NCI-H460 (cell line): ENCODE measurements around the gene ARL5B. TPM values are rescaled to one million over a fixed set of nuclear protein-coding genes. Genes with fewer than 3 reads are reported as not detected.
A peak's percentile ranks its signal among the peaks of the same experiment; 100 is the strongest.

Source experiments
- DNase-seq: peaks from one replicate; pipeline ENCODE4 v3.0.0-alpha.2; 2016; ENCODE audit warnings: low read depth; ENCODE audit errors: extremely low read depth
- total RNA-seq: library from RNA; depleted of rRNA; stranded (reverse); fragments of >200 nt; shearing (Covaris generic); gene quantifications from 2 replicates; pipeline ENCODE4 v1.2.3, GENCODE V29; 2014

The ARL5B gene
- total RNA-seq, 1 experiment from 2014 or later, result 20.4 TPM

DNA sequence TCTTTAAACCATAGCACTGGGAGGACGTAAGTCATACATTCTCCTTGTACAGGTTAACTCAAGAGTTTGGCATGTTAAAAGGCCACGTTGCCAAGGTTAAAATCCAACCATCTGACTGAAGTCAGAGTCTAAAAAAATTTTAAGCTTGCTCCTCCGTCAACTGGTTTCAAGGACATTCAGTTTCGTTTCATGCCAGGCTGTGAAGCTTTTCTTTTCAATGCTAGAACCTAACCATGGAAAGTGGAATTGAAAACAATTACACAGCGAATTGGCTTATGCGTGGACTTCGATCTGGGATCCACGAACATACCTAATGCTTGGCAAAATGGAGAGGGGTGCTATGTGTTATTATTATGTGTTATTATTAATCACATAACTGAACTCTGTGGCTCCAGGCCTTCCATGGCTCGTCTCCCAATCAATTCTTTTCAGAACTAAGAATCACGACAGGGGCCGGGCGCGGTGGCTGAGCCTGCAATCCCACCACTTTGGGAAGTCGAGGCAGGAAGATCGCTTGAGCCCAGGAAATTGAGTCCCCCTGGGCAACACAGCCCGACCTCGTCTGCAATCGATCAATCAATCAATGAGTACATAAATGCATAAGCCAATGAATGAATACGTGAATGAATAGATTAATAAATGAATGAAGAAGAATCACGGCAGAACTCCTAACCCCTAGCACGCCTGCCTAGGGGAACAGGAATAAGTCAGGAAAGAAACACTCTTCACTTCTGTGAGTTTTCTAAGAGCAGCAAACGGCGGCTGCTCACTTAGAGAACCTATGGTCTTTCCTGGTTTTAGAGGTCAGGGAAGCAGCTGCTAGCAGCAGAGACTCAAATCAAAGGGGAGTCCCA, 733 bp upstream of the ARL5B start:
- no peak for DNase-seq

GRCh38 chr10:18659819-18660535, 746 bp downstream of the ARL5B start:
- no peak for DNase-seq

- no peak for DNase-seq
These were observed 1.7 kb downstream of the ARL5B start for GRCh38 chr10:18660816-18661431.

GRCh38 chr10:18664841-18665478, 5.7 kb downstream of the ARL5B start:
- DNase-seq, result no peak

- no peak for DNase-seq
These were observed 6.8 kb downstream of the ARL5B start for GRCh38 chr10:18665815-18666558.

DNA sequence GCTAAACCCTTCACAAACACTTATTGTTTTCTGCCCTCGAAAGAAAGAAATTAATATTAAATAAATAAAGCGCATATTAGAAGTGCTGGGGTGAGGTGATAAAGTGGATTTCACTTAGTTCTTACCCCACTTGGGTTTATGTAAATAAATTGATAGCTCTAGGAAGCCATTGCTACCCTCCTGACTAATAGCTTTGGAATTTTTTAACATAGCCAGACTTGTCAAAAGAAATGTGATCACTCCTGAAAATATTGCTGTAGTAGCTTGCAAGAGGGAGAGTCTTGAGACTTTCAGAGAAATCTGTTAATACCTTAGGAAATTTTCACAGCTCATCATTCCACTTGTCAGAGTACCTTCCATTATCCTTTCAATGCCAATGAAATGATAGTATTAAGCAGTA, 7.6 kb downstream of the ARL5B start:
- peak; percentile 37 for DNase-seq

GRCh38 chr10:18668026-18668425, 8.8 kb downstream of the ARL5B start:
- DNase-seq, result no peak

GRCh38 chr10:18675086-18675801, 16.0 kb downstream of the ARL5B start:
- DNase-seq, result no peak

DNA sequence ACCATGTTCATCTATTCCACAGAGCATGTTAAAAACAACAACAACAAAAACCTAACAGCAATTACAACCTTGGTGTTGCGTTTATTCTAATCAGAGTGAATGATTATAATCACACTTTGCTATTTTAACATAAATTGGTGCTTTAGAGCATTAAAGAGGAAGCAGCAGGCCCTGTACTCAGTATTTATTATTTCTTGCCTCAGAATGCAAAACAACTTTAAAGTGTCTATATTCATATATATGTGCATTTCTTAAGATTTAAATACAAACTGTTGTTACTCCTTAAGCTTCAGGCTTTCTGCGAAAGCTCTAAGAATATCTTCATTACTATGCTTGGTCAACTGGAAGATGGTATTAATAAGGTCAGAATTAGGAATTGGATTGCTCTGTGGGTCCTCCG, 21.5 kb downstream of the ARL5B start:
- DNase-seq, result no peak

- no peak for DNase-seq
These were observed 22.1 kb downstream of the ARL5B start for GRCh38 chr10:18681366-18681765.

DNA sequence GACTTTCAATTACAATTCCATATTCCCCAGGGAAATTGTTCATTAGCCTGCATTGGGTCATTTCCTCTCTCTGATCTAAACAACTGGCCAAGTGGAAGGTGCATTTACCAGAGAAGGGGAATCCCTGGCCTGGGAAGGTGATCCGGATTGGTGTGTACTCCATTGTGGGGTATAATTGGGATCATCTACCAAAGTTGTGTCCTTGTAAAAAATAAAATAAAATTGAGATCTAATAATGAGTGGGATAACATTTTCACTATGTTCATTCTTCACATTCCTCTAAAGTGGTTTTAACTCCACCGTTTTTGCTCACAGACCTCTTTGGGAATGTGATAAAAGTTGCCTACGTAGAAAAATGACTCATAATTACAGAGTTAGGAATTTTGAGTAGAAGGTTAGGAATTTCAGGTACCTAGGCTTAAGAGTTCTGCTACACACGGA, 22.8 kb downstream of the ARL5B start:
- no peak for DNase-seq

DNA sequence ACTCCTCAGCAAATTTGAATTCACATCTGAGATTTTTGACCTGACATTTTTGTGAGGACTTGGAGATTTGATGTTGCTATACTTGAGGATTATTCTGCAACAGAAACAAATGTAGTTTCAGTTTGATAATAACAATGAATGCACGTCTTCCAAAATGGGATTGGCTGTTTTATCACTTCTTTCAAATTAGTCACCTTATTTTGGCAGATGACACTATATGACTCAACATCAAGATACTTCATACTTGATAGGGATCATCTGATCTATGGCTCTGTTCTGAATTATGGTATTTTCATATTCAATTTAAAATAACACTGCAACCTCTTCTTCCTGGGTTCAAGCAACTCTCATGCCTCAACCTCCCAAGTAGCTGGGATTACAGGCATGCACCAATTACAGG, 24.2 kb downstream of the ARL5B start:
- DNase-seq, result no peak

GRCh38 chr10:18684416-18684815, 25.2 kb downstream of the ARL5B start:
- no peak for DNase-seq

DNA sequence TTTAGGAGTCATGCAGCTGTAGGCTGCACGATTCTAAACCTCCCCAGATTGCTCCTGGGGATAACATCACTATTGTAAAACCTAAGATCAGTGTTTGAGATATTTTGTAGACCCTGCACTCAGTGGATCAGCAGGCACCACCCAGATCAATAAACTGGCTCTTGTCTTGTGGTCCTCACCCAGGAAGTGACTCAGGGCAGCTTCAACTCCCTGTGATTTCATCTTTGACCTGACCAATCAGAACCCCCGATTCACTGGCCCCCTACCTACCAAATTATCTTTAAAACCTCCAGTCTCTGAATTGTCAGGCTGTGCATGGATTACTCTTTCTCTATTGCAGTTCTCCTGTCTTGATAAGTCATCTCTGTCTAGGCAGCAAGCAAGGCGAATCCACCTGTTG, 25.7 kb downstream of the ARL5B start:
- no peak for DNase-seq

- no peak for DNase-seq
These were observed 26.3 kb downstream of the ARL5B start for GRCh38 chr10:18685555-18685954.

DNA sequence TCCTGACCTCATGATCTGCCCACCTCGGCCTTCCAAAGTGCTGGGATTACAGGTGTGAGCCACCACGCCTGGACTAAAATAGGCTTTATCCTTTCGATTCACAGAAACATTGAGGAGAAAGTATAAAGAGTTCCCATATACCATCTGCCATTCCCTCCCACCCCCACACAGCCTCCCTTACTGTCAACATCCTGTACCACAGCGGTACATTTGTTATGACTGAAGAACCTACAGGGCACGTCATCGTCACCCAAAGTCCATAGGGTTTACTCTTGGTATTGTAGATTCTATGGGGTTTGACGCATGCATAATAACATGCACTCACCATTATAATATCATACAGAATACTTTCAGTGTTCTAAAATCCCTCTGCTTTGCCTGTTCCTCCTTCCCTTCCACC, 28.0 kb downstream of the ARL5B start:
- no peak for DNase-seq

DNA sequence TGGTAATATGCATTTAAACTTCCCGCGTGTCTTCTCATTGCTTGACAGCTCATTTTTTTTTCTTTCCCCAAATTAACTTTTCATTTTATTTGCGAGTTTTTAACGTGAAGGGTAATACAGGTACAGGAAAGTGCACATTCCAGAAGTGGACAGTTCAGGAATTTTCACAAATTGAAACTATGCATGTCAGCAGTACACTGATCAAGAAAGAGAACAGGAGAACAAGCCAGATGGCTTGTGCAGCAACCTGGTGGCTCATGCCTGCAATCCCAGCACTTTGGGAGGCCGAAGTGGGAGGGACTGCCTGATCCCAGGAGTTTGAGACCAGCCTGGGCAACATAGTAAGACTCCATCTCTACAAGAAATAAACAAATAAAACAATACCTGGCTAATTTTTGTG, 28.5 kb downstream of the ARL5B start:
- DNase-seq, result no peak

- DNase-seq, result peak; percentile 23
These were observed 30.3 kb downstream of the ARL5B start for GRCh38 chr10:18689498-18689897.

DNA sequence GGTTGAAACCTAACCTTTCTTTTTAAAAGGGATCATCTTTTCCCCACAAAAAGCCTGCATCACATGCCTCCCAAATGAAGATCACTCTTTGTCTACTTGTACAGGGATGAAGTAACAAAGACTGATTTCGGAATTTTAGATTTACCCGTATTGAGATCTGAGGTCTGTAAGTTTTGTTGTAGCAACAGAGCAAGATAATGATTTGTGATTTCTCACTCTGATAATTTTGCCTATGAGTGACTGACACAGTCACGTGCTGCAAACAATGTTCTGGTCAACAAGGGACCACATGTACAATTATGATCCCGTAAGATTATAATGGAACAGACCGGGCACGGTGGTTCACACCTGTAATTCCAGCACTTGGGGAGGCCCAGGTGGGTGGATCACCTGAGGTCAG, 31.3 kb downstream of the ARL5B start:
- no peak for DNase-seq
